ENCODE results near the gene DNLZ.

- TF ChIP-seq ZNF274 (IDR thresholded peaks at IDR 0.05; ENCODE audit: low read depth, low read length): no peak
- no peak for TF ChIP-seq YY1 (IDR thresholded peaks at IDR 0.05; ENCODE audit: insufficient read depth, insufficient read length)
- no peak for TF ChIP-seq SUZ12 (IDR thresholded peaks at IDR 0.05; ENCODE audit: extremely low read depth, insufficient read depth, insufficient read length)
Observed at GRCh38 chr9:136322756-136323330, 40.7 kb downstream of the DNLZ start.
